ENCODE measurements around the gene PDGFC. TPM values are rescaled to one million over a fixed set of nuclear protein-coding genes. Genes with fewer than 3 reads are reported as not detected.
A peak's percentile ranks its signal among the peaks of the same experiment; 100 is the strongest.

The PDGFC gene
- total RNA-seq, 1 experiment from 2014 or later = 9.8 TPM

- H3K27ac ChIP-seq (ENCODE audit: low read depth, low read length) = no peak overlapping the region; the same call in 1 of the 2 replicates
- ChIA-PET CTCF (interaction anchor here (1.0 to 3.1 kb wide), 8 partner anchors 12 to 494 kb away, joined by 3 to 17 read pairs (median 4); no protein-coding TSS in a partner anchor), POLR2A (no interaction called here), RAD21 (ENCODE audit: low non-redundant PET in 1 of 2, low total read pairs in 2 of 2, uncharacterized antibody in 2 of 2, unreplicated experiment in 2 of 2) (interaction anchor here (1.2 to 1.3 kb wide), 2 partner anchors 76 to 493 kb away, joined by 3 to 5 read pairs; no protein-coding TSS in a partner anchor)
- H2AFZ ChIP-seq (ENCODE audit: low read depth, low read length, poor library complexity, severe bottlenecking) = no peak overlapping the region
- H3K9me2 ChIP-seq (ENCODE audit: insufficient read depth) = no peaks in the 10 kb centered on the region
- peaks cover 0 to 20% of the 10 kb centered on the region in 2 experiments; a peak in 3 of 4 replicates for H3K4me1 ChIP-seq (ENCODE audit: control insufficient read depth in 1 of 2, insufficient read depth in 2 of 2, low read length in 2 of 2)
- no peaks in the 10 kb centered on the region for H3K9me3 ChIP-seq (ENCODE audit: control insufficient read depth in 1 of 2, insufficient read depth in 1 of 2, low read depth in 1 of 2, low read length in 2 of 2)
- no TSS peak for BruUV-seq (replicated peaks)
- intact Hi-C loops (cut with micrococcal nuclease) = loop anchor here (5.0 to 10.0 kb wide), 4 partner anchors 194 to 802 kb away; no protein-coding TSS in a partner anchor
- ATAC-seq (no peak), DNase-seq (ENCODE audit: low read depth, low spot score) (no peak)
- H3K36me3 ChIP-seq (ENCODE audit: control insufficient read depth in 1 of 2, insufficient read depth in 2 of 2, low read length in 2 of 2) = no peaks in the 10 kb centered on the region
- no peak overlapping the region for H3K9ac ChIP-seq (ENCODE audit: low read length)
- no peak overlapping the region for H3K4me3 ChIP-seq (replicated peaks in 1 of 2; ENCODE audit: low read depth in 1 of 2, low read length in 2 of 2)
- TF ChIP-seq YY1 (IDR thresholded peaks at IDR 0.05; ENCODE audit: extremely low read depth, insufficient replicate concordance, low read depth, low read length) = no peak
- no peak for TF ChIP-seq CBX3 (IDR thresholded peaks at IDR 0.05; ENCODE audit: low read depth)
- TF ChIP-seq ATF3 (IDR thresholded peaks at IDR 0.05) = no peak
- TF ChIP-seq POLR2AphosphoS5 (IDR thresholded peaks at IDR 0.05; ENCODE audit: low read depth, low read length) = no peak
- no peak for TF ChIP-seq EGR1 (IDR thresholded peaks at IDR 0.05; ENCODE audit: low read depth)
- no peak for TF ChIP-seq SP1 (IDR thresholded peaks at IDR 0.05; ENCODE audit: low read depth)
- TF ChIP-seq REST (IDR thresholded peaks at IDR 0.05; ENCODE audit: low read depth) = no peak
- no peak for TF ChIP-seq SIN3A (IDR thresholded peaks at IDR 0.05; ENCODE audit: low read depth)
- TF ChIP-seq CEBPB (IDR thresholded peaks at IDR 0.05; ENCODE audit: low read depth) = no peak
- no peak for TF ChIP-seq ZBTB33 (IDR thresholded peaks at IDR 0.05; ENCODE audit: extremely low read depth, insufficient replicate concordance, low read length)
- TF ChIP-seq EZH2phosphoT487 (IDR thresholded peaks at IDR 0.05; ENCODE audit: borderline replicate concordance) = no peak
- no peak for TF ChIP-seq SRF (IDR thresholded peaks at IDR 0.05; ENCODE audit: low read depth)
- no peak for TF ChIP-seq FOSL1 (IDR thresholded peaks at IDR 0.05; ENCODE audit: low read depth)
- TF ChIP-seq ZFX (IDR thresholded peaks at IDR 0.05) = no peak
- no peak for TF ChIP-seq JUND (IDR thresholded peaks at IDR 0.05)
- TF ChIP-seq EZH2 (IDR thresholded peaks at IDR 0.05) = no peak
- no peak for TF ChIP-seq RAD21 (IDR thresholded peaks at IDR 0.05; ENCODE audit: low read depth)
- no peak for TF ChIP-seq ELF1 (IDR thresholded peaks at IDR 0.05; ENCODE audit: borderline replicate concordance, low read depth)
- no peak for TF ChIP-seq MAX (IDR thresholded peaks at IDR 0.05)
- H3K27me3 ChIP-seq (ENCODE audit: insufficient read depth, low read length) = no peaks in the 10 kb centered on the region
- no peaks in the 10 kb centered on the region for H4K20me1 ChIP-seq (ENCODE audit: insufficient read depth)
- peaks cover 4% of the 10 kb centered on the region for H3K79me2 ChIP-seq (ENCODE audit: insufficient read depth, low read length)
- peak overlapping the region; percentile 85; the same call in 1 of the 2 replicates for H3K4me2 ChIP-seq (ENCODE audit: low read length)
Measured at GRCh38 chr4:156969101-156969500, 2.5 kb downstream of the PDGFC start.
